Stimulated activated CD8-positive, alpha-beta memory T cell treated with anti-CD3 and anti-CD28 coated beads, Interleukin-7, amount 100 ng/mL, for 24 hours (primary cell): ENCODE results near the gene TEFM.
"Not testable (repeated sequence)": the region's sequence is repeated elsewhere in the genome, so short reads cannot be mapped to it uniquely, and the experiment has no call there.

ENCODE experiments used
- DNase-seq: peaks from one replicate; pipeline ENCODE4 v3.0.0-alpha.2; 2020; ENCODE audit warnings: low read depth

The TEFM gene, protein sequence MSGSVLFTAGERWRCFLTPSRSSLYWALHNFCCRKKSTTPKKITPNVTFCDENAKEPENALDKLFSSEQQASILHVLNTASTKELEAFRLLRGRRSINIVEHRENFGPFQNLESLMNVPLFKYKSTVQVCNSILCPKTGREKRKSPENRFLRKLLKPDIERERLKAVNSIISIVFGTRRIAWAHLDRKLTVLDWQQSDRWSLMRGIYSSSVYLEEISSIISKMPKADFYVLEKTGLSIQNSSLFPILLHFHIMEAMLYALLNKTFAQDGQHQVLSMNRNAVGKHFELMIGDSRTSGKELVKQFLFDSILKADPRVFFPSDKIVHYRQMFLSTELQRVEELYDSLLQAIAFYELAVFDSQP

DNA sequence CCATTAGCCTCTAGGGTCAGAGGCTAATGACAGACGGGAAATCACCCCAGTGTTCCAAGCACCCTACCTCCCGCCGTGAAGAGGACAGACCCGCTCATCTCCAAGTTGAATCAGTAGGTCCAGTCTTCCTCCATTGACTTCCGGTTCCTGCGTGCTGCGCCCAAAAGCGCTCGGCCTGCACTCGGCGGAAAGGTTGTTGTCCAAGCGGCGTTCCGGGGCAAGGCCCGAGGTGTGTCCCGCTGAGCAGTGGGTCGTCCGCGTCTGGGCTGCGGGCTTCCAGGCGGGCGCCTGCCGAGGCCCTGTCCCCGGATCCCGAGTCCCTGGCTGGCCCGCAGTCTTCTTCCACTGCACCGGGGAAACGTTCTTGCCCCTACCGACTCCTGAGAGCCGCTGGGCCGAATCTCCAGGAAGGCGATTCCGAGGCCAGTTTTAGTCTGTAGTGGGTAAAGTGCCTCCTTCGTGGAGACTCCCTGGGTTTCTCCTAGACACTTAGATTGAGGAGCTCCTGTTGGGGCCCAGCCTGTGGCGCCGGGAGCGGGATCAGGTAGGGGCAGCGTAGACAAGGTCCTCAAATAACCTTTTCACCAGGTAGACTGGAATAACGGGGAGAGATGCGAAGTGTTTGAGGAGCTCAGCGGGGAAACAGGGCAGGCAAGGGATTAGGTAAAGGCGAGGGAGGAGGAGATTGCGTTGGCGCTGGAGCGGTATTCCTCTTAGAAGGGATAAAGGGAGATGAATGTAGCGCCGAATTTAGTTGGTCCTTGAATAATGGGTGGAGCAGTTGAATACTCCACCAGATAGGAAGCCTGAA is at the start of gene TEFM:
TSS of gene TEFM (minus strand) at position 138 of the 811 bp plus-strand sequence. CDS start at position 98, 40 bp downstream.
- DNase-seq: peak; percentile 79

DNA sequence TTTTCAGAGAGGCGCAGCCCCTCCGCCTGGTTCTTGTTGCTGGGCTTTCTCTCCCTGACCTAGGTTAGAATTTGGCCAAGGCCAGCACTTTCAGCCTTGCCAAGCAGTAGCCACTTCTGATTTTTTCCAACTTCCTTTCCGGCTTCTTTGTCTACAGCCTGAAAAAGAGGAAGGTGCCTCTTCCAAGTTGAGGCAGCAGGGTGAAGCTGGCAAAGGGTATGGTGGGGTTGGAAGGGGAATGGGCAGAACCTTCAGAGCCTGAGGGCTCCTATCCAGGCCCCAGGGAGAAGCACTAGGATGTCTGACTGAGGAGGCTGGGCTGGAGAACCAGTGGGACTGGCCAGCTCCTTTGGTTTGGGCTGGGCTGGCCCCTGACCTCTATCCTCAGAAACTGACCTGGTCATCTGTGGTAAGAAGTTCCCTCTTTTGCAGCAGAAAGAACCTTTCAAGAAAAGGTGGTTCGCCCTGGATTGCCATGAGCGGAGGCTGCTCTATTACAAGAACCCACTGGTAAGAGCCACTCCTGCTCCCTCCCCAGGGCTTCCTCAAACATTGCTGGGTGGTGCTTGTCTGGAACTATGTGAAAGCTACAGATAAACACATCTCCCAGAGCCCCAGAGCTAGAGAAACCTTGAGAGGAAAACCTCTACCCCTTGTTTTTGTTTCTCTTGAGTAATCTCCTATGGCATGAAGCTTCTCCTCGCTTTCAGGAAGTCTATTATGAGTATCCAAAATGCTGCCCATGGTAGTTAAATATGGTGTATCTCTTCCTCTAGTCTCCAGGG is 48.2 kb upstream of the TEFM start:
- no peak for DNase-seq

DNA sequence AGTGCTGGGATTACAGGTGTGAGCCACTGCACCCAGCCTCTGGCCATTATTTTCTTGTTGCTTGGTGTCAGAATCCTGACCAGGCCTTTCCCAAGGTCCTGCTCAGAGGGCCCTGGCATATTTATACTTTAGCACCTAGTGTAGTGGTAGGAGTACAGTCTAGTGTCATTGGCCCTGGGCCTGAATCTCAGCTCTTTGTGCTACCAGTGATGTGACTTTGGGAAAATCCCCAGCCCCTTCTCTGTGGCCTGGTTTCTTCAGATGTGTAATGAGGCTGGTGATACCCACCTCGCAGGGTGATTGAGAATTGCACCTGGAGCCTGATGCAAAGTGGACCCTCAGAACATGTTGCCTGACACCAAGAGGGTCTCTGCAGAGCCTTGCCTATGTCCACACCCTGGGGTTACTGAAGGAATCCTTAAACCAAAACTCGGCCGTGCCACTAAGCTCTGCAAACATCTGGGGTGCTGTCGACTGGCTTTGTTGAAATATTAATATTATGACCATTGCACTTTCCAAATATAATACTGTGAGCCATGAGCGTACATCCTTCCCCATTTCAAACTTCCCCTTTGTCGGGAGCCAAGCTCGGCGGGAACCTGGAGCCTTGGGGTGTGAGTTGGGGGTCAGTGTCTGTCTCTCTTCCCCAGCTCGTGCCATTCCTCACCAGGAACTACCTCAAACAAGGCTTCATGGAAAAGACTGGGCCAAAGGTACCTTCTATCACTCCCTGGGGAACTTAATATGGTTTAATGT is 46.8 kb upstream of the TEFM start:
- no peak for DNase-seq

DNA sequence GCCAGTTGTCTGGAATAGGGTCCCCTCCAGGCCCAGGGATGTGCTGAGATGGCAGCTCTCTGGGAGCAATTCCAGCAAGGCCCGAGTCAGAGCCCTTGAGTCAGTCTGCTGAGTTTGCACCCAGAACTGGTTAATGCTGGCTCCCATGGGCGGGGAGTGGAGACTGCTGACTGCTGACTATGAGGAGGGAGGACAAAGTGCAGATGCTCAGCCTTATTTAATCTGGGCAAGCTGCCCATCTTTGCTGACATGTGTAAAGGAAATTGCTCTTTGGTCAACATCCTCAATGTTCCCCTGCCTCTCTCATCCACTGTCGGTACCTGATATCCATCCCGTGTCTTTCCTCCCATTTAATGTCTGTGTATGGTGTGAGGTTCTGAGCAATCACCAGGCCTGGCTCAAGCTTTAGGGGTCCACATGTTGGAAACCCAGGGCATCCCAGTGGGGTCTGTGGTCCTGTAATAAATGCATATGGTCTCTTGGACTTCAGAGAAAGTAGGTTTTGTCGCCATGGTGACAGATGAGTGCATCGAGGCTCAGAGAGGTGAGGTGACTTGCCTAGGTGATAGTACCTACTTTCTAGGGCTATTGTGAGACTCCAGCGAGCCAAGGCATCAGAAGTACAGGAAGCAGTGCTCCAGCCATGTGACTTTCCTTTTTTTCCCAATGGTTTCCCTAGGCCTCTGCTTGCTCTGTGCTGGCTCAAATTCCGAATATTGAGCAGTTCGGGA is 44.8 kb upstream of the TEFM start:
- no peak for DNase-seq

DNA sequence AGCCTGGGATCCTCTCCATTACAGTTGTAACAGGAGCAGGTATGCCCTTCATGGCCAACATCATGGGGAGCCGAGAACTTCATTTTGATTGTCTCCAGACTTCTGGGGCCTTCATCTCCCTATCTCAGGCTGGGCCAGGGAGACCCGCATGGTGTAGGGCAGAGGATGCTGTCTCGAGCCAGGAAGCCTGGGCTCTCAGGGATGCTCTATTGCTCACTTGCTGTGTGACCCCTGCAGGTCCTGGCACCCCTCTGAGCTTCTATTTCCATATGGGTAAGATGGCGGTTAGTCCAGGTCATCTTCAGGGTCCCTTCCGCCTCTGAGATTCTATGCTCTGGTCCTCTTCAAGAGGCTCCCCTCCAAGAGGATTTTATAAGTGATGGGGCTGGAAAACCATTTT is 44.2 kb upstream of the TEFM start:
- DNase-seq: no peak

DNA sequence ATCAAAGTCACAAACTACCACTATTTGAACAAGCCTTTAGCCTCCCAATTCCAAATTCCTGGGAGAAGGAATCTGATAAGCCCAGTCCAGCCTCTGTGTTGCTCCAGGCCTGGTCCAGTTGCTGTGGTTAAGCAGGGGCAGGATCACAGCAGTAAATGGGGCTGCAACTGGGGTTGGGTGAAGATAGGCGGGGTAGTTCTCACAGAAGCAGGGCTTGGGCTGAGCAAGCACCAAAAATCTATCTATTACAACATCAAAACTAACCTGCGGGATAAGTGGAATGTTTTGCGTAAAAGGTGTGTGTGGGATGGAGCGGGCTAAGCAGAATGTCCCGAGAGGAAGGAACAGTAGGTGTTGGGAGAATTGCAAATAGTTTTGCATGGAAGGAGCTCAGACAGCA is 41.8 kb upstream of the TEFM start:
- DNase-seq: no peak

DNA sequence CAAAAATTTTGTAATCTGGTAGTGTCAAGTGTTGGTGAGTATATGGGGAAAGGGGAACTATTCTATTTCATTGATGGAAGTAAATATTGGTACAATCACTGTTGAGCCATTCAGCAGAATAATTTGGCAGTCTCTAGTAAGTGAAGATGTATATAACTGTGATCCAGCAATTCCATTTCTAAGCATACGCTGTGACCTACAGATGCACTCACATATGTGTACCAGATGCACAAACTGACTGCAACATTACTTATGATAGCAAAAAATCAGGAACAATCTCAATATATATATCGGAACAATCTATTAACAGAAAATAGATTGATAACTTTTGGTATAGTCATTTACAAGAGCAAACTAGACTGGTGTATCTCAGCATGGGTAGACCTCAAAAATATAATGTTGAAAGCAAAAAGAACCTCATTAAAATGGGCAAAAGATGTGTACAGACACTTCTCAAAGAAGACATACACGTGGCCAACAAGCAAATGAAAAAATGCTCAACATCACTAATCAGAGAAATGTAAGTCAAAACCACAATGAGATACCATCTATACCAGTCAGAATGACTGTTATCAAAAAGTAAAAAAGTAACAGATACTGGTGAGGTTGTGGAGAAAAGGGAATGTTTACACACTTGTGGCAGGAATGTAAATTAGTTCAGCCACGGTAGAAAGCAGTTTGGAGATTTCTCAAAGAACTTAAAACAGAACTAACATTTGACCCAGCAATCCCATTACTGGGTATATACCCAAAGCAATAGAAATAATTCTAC is 36.5 kb upstream of the TEFM start:
- DNase-seq: no peak

DNA sequence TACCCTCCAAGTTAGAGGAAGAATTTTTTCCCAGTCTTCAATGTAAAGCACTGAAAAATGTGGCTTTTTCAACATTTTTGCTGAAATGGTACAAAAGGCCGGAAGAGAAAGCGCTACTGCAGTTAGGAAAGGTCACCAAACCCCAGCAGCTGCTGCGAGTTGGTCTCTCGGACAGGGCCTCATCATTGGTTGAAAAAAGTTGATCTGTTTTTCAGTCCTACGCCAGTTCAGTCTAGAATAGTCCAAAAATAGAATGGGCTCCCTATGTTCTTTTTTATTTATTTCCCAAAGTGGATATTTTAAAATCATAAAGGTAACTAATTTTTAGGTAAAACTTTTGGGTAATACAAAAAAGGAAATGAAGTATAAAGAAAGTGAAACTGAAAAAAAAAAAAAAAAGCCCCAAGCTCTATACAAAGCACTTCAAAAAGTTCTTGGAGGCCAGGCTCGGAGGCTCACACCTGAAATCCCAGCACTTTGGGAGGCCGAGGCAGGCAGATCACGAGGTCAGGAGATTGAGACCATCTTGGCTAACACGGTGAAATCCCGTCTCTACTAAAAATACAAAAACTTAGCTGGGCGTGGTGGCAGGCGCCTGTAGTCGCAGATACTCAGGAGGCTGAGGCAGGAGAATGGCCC is 33.1 kb upstream of the TEFM start:
- DNase-seq: no peak

DNA sequence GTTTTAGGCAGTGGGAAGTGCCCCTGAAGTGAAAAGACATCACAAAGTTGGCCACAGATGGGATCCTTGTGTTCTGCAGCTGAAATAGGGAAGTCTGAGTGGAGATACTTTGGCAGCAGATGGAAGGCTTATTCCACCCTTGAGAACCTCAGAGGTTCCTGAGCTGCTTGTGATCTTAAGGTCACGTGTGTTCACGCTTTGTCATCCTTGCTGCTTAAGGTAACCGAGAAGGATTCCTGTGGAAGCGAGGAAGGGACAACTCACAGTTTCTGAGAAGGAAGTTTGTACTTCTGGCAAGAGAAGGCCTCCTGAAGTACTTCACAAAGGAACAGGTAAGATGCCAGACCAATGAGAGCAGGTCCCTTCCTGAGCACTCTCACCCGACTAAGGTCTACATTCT is 27.9 kb upstream of the TEFM start:
- DNase-seq: no peak

DNA sequence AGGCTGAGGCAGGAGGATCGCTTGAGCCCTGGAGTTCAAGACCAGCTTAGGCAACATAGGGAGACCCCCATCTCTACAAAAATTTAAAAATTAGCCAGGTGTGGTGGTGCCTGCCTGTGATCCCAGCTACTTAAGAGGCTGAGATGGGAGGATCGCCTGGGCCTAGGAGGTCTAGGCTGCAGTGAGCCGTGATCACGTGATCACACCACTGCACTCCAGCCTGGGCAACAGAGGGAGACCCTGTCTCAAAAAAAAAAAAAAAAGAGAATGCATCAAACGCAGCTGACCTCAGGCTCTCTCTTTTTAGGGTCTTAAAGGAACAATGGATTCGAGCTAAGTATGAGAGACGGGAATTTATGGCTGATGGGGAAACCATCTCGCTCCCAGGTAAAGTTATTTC is 25.5 kb upstream of the TEFM start:
- DNase-seq: not testable (repeated sequence)

DNA sequence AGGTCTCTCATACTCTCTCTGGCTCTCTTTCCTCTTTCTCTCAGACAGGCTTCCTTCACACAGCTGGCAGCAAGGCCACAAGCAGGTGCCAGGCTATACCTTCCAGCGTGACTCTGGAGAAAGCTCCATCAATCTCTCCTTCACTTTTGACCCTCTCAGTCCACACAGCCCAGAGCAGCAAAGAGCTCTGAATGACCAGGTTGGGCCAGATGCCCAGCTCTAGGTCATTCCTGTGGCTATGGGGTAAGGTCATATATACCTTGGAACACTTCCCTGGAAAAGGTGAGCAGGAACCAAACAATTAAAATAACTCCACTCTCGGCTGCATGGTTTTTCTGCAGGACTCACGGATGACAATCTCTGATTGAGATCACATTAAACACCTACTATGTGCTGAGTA is 24.5 kb upstream of the TEFM start:
- DNase-seq: no peak

DNA sequence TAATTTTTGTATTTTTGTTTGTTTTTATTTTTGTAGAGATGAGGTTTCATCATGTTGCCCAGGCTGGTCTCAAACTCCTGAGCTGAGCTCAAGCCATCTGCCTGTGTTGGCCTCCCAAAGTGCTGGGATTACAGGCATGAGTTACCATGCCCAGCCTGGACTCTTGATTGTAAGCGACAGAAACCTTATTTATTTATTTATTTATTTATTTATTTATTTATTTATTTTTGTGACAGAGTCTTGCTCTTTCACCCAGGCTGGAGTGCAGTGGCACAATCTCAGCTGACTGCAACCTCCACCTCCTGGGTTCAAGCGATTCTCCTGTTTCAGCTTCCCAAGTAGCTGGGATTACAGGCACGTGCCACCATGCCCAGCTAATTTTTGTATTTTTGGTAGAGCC is 23.8 kb upstream of the TEFM start:
- not testable (repeated sequence) for DNase-seq

DNA sequence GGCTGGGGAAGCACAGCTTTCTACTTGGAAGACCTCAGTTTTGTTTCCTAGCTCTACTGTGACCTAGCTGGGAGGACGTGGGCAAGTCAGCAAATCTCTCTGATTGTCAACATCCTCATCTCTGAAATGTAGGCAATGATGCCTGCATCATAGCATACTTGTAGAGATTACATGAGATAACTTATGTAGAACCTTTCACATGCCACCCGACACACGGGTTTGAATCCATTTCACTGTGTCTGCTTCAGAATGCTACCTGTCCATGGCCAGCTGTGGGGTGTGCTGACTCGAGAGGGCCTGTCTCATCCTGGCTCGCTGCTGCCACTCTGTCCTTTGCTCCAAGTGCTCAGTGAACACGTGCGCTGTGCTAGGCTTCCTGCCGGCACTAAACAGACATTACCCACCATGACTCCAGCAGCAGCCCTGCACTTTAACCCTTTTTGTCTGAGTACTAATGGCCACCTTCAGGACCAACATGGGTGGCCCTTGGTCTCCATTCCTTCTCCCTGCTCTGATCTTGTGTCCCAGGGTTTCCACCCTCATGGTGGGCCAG is 23.1 kb upstream of the TEFM start:
- no peak for DNase-seq

DNA sequence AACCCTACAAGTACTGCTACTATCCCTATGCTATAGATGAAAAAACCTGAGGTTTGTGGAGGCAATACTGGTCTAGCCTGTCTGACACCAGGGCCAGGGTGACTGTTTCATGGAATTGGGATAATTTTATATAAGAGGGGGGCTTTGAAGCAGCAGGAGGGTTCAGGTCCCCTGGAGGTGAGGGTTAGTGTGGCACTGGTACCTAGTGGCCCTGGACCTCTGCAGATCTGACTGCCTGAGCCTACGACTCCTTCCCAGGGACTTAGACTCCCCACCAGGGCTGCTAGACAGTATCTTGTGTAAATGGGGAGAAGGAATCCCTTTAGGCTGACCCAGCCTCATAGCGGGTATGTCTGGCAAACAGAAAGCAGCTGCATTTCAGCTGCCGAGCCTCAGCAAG is 22.5 kb upstream of the TEFM start:
- DNase-seq: no peak

DNA sequence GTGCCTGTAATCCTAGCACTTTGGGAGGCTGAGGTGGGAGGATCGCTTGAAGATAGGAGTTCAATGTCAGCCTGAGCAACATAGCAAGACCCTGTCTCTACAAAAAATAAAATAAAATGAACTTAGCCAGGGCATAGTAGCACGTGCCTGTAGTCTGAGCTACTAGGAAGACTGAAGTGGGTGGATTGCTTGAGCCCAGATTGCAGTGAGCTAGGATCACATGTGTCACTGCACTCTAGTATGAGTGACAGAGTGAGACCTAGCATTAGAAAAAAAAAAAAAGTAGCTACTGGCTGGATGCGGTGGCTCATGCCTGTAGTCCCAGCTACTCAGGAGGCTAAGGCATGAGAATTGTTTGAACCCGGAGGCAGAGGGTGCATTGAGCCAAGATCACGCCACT is 21.7 kb upstream of the TEFM start:
- DNase-seq: no peak

DNA sequence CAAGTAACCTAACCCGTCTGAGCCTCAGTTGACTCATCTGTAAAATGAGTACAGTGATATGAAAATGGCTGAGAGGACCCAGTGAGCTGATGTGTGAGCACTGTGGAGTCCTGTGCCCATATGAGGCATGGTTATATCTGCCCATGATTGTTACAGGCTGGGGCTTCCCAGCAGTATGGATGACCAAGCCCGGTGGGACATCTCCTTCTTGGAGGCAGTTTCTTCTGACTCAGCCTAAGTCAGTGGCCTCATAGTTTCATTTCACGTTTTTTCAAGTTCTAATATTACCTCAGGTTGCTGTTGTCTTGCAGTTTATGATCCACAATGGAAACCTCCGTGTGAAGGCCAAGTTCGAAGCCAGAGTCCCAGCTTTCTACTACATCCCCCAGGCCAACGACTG is 20.5 kb upstream of the TEFM start:
- no peak for DNase-seq

DNA sequence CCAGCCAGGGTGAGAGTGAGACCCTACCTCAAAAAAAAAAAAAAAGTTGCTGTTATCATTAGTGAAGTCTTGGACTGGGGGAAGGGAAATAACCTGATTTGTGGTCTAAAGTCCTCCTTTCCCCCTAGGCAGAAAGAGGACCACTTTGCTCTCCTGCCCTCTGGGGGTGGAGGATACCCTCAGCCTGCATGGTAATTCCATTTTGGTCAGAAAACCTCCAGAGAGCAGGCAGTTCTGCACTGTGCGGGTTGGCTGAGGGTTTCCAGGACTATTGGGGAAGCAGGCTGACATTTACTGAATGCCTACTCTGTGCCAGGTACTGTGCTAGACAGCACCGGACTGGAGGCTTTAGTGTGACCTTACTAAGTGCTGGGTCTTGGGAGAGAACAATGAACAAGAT is 18.3 kb upstream of the TEFM start:
- no peak for DNase-seq

DNA sequence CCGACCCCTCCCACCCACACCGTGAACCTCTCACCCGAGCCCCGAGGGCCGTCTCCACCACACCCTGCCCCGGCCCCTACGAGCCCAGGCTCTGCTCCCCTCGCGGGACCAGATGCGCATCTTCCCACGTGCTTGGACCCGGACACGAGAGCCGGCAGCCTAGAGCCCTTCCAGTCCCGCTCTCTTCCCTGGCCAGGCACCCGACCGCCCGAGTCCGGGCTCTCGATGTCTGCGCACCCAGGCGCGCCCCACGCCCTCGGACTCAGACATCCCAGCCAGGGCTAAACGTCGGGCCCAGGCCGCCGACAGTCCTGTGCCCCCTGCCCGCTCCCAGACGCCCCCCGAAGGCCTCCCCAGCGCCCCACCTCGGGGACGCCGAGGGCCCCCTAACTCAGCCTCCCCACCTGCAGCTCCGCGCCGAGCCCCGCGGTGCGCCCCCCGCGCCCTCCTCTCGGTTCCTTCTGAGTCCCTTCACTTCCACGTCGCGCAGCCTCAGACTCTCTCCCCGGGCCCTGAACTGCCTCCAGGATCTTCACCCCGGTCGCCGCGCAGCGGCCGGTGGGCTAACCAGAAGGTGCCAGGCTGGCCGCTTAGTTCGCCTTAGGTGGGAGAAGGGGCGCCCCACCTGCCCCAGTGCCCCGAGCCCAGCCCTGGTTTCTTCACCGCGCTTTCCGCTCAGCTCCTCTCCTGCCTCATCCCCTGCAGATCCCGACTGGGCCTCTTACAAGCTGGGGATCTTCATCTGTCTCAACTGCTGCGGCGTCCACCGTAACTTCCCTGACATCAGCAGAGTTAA is 16.4 kb upstream of the TEFM start:
- DNase-seq: no peak
